Activated CD8-positive, alpha-beta memory T cell treated with anti-CD3 and anti-CD28 coated beads, Interleukin-2, amount 10 ng/mL, durations not matched to agents 7 days and 5 days (primary cell): ENCODE results near the gene MRGPRE. TPM values are rescaled to one million over a fixed set of nuclear protein-coding genes. Genes with fewer than 3 reads are reported as not detected.

Experiments used
- ATAC-seq: fragments of 150-1000 bp; cut with Tn5 transposase; one replicate; pipeline ENCODE4 v1.10.0; 2021; ENCODE audit warnings: moderate library complexity
- CTCF ChIA-PET: fragments of 350-600 bp; sonication (Branson Sonifier 250); formaldehyde crosslinking; loops from one replicate; lab custom pipeline; 2021; ENCODE audit warnings: antibody characterized with exemption; lab: Charles Lee
- DNase-seq: peaks from one replicate; pipeline ENCODE4 v3.0.0-alpha.2; 2020
- H3K27ac Mint-ChIP-seq: one replicate; pipeline ENCODE4 v1.8.0; 2021; ENCODE audit warnings: mild to moderate bottlenecking, mixed read lengths
- H3K27me3 Mint-ChIP-seq: one replicate; pipeline ENCODE4 v1.8.0; 2021; ENCODE audit warnings: mixed read lengths
- H3K36me3 Mint-ChIP-seq: one replicate; pipeline ENCODE4 v1.8.0; 2021; ENCODE audit warnings: mild to moderate bottlenecking, mixed read lengths
- H3K4me1 Mint-ChIP-seq: one replicate; pipeline ENCODE4 v1.8.0; 2021; ENCODE audit warnings: mixed read lengths
- H3K4me3 Mint-ChIP-seq: one replicate; pipeline ENCODE4 v1.8.0; 2021; ENCODE audit warnings: mild to moderate bottlenecking, moderate library complexity, mixed read lengths
- H3K9me3 Mint-ChIP-seq: one replicate; pipeline ENCODE4 v1.8.0; 2022; ENCODE audit warnings: low read depth, mixed read lengths
- total RNA-seq, 2 experiments: library from RNA; stranded (reverse); gene quantifications; one replicate each; pipeline ENCODE4 v1.2.3, GENCODE V29; 2021

The MRGPRE gene
- total RNA-seq, 2 experiments from 2014 or later = not detected

DNA sequence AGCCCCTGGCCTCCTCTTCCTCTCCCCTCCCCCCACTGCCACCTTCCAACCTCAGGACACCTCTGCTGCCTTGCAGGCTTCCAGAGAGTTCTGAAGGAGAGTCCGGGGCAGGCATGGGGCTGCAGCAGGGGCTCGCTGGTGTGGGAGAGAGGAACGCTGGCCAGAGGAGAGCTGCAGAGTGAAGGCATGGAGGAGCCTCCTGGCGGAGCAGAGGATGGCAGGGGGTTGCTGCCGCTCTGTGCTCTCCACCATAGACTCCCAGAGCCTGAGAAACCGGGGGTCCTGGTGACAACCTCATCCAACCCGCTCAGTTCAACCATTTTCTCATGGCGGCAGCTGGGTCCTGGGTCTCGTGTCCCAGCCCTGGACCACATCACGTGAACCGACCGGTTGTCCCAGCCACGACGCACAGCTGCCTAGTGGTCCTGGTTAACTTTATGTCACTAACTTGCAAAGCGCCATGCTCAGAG is 31.1 kb downstream of the MRGPRE start:
- Mint-ChIP-seq H3K27ac (no peak overlapping the region), H3K4me1 (no peaks in the 10 kb centered on the region), H3K27me3 (peaks cover 6% of the 10 kb centered on the region), H3K36me3 (no peaks in the 10 kb centered on the region), H3K9me3 (no peaks in the 10 kb centered on the region), H3K4me3 (no peak overlapping the region)
- CTCF ChIA-PET = no interaction called here
- no peak for DNase-seq
- ATAC-seq = no peak

- Mint-ChIP-seq H3K27me3 (peaks cover 6% of the 10 kb centered on the region), H3K4me3 (no peak overlapping the region), H3K9me3 (no peaks in the 10 kb centered on the region), H3K4me1 (no peaks in the 10 kb centered on the region), H3K36me3 (no peaks in the 10 kb centered on the region), H3K27ac (no peak overlapping the region)
- CTCF ChIA-PET = no interaction called here
- DNase-seq (no peak), ATAC-seq (no peak)
Observed at GRCh38 chr11:3200388-3201111, 31.7 kb downstream of the MRGPRE start.

- CTCF ChIA-PET = no interaction called here
- no peaks in the 10 kb centered on the region for H3K4me1 Mint-ChIP-seq
- no peaks in the 10 kb centered on the region for H3K36me3 Mint-ChIP-seq
- H3K9me3 Mint-ChIP-seq = no peaks in the 10 kb centered on the region
- peaks cover 6% of the 10 kb centered on the region for H3K27me3 Mint-ChIP-seq
- no peak overlapping the region for H3K27ac Mint-ChIP-seq
- H3K4me3 Mint-ChIP-seq = no peak overlapping the region
- ATAC-seq = no peak
- DNase-seq = no peak
Observed at GRCh38 chr11:3199537-3200295, 32.5 kb downstream of the MRGPRE start.

DNA sequence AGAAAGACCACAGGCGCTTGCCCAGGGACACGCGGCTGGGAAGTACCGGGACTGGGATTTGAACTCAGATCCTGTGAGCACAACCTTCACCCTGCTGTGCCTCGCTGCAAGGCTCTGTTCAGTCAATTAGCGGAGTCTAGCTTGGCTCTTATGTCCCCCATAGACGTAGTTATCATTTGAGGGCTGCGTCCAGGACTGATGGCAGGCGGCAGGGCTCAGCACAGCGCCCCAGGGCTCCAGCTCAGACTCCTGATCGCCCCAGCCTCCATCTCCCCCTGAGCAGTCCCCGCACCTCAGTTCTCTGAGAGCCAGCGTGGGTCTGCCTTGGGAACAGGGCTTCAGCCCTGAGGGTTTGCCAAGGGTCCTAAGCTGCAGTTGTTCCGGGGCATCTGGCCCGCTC is 33.4 kb downstream of the MRGPRE start:
- H3K4me1 Mint-ChIP-seq = no peaks in the 10 kb centered on the region
- H3K36me3 Mint-ChIP-seq = no peaks in the 10 kb centered on the region
- H3K27ac Mint-ChIP-seq = no peak overlapping the region
- no peak overlapping the region for H3K4me3 Mint-ChIP-seq
- ATAC-seq (no peak), DNase-seq (no peak)
- H3K9me3 Mint-ChIP-seq = no peaks in the 10 kb centered on the region
- H3K27me3 Mint-ChIP-seq = peaks cover 6% of the 10 kb centered on the region
- CTCF ChIA-PET = no interaction called here

DNA sequence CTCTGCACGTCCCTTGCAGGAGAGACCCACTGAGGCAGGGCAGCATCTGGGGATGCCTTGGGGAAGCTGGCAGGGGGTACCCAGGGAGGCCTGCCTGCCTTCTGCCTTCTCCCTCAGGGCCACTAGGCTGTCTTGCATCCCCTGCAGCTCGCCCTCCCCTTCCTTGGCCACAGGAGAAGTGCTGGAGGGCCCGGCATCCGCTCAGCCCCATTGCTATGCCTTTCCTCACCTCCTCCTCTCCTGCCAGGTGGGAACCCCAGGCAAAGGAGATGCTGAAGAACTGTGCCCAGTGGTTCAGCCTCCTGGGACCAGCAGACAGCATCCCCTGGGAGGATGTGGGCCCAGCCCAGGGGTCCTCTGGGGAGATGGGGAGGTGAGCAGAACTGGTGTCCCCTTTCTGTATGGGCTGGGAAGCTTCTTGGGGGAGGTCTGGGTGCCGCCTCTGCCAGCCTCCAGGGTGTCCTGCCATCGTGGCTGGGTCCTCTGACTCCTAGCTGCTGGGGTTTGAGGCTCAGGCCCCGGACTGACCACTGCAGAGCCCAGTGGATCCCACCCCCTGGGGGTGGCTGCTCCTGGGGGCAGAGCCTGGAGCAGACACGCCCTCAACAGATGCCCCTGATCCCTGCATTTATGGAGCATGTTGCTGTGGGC is 34.2 kb downstream of the MRGPRE start:
- H3K9me3 Mint-ChIP-seq = no peaks in the 10 kb centered on the region
- H3K4me1 Mint-ChIP-seq = no peaks in the 10 kb centered on the region
- H3K27me3 Mint-ChIP-seq = peaks cover 6% of the 10 kb centered on the region
- no peaks in the 10 kb centered on the region for H3K36me3 Mint-ChIP-seq
- CTCF ChIA-PET = no interaction called here
- H3K27ac Mint-ChIP-seq = no peak overlapping the region
- DNase-seq = no peak
- no peak for ATAC-seq
- H3K4me3 Mint-ChIP-seq = no peak overlapping the region

DNA sequence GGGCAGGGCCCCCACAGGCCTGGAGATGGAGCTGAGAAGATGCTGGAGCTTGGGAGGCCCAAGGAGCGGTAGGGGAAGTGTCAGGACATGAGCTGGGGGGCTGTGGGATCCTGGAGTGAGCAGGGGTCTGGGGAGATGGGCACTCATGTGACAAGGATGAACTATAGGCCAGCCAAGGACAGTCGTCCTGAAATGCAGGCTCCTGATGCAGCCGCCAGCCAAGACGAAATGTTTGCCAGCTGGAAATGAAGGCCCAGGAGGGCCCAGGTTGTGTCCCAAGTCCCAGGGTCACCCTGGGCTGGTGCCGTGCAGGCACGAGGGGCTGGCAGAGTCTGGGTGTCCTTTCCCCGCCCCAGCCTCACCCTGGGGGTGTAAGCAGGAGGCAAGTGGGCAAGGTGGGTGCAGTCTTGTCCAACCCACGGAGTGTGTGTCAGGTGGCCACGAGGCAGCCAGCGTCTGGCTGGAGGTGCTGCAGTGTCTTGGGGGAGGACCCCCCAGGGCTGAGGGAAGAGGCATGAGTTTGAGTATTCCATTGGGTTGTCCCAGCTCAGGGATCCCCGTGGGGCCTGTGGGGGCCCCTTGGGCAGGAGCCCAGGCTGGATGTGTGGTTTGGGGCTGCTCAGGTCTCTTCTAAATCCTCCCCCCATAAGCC is 35.0 kb downstream of the MRGPRE start:
- H3K36me3 Mint-ChIP-seq = no peaks in the 10 kb centered on the region
- H3K4me1 Mint-ChIP-seq = no peaks in the 10 kb centered on the region
- CTCF ChIA-PET = no interaction called here
- DNase-seq = no peak
- no peak overlapping the region for H3K27ac Mint-ChIP-seq
- no peaks in the 10 kb centered on the region for H3K9me3 Mint-ChIP-seq
- no peak for ATAC-seq
- no peak overlapping the region for H3K4me3 Mint-ChIP-seq
- no peaks in the 10 kb centered on the region for H3K27me3 Mint-ChIP-seq

- no peaks in the 10 kb centered on the region for H3K36me3 Mint-ChIP-seq
- H3K27ac Mint-ChIP-seq = no peak overlapping the region
- ATAC-seq (no peak), DNase-seq (no peak)
- no peak overlapping the region for H3K4me3 Mint-ChIP-seq
- H3K9me3 Mint-ChIP-seq = no peaks in the 10 kb centered on the region
- H3K27me3 Mint-ChIP-seq = no peaks in the 10 kb centered on the region
- CTCF ChIA-PET = no interaction called here
- no peaks in the 10 kb centered on the region for H3K4me1 Mint-ChIP-seq
Observed at GRCh38 chr11:3196161-3197043, 35.8 kb downstream of the MRGPRE start.

DNA sequence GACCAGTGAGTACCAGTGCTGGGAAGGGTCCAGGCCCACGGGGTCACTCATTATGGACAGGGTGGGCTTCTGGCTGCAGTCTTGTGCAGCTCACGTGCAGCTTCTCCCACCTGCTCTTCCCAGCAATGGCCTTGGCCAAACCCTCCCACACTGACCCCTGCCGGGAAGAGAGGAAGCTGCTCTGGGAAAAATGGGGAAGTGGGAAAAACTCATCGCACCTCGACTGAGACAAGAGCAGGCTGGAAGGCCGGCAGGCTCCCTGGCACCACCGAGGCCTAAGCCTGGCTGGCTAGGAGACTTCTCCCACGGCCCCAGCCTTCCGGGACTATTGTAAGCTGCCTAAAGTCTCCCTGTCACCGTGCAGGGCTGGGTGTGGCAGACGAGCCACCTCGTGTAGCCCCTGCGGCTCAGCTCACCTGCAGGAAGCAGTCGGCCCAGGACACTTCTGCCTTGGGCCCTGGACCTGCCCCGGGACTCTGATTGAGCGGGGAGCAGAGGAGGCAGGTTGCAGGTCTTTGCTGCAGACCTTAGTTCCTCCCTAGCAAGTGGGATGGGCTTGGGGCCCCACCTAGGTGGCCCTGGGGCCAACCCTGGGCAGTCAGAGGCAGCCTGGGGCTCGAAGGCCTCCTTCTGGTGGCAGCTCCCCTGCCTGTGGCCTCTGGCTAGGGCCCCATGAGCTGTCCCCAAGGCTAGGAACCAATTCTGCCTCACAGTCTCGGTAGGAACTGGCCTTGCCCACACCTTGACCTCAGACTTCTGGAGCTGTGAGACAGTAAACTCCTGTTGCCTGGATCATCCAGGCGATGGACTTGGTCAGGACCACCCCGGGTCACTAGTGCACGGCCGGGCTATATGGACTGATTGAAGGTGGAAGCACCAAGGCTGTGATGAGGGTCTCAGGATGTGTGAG is 36.7 kb downstream of the MRGPRE start:
- H3K4me3 Mint-ChIP-seq = no peak overlapping the region
- no peak overlapping the region for H3K27ac Mint-ChIP-seq
- H3K36me3 Mint-ChIP-seq = no peaks in the 10 kb centered on the region
- H3K9me3 Mint-ChIP-seq = no peaks in the 10 kb centered on the region
- H3K4me1 Mint-ChIP-seq = no peaks in the 10 kb centered on the region
- no peaks in the 10 kb centered on the region for H3K27me3 Mint-ChIP-seq
- ATAC-seq (no peak), DNase-seq (no peak)
- CTCF ChIA-PET = no interaction called here

- DNase-seq = no peak
- Mint-ChIP-seq H3K36me3 (no peaks in the 10 kb centered on the region), H3K27ac (no peak overlapping the region), H3K9me3 (no peaks in the 10 kb centered on the region), H3K4me1 (no peaks in the 10 kb centered on the region), H3K4me3 (no peak overlapping the region), H3K27me3 (no peaks in the 10 kb centered on the region)
- CTCF ChIA-PET = no interaction called here
- ATAC-seq = no peak
Observed at GRCh38 chr11:3194016-3194816, 38.0 kb downstream of the MRGPRE start.

GRCh38 chr11:3193373-3194015 is 38.7 kb downstream of the MRGPRE start:
- no peak overlapping the region for H3K27ac Mint-ChIP-seq
- H3K27me3 Mint-ChIP-seq = no peaks in the 10 kb centered on the region
- H3K9me3 Mint-ChIP-seq = no peaks in the 10 kb centered on the region
- H3K4me3 Mint-ChIP-seq = no peak overlapping the region
- no peaks in the 10 kb centered on the region for H3K4me1 Mint-ChIP-seq
- no peak for DNase-seq
- no peak for ATAC-seq
- CTCF ChIA-PET = no interaction called here
- H3K36me3 Mint-ChIP-seq = no peaks in the 10 kb centered on the region
